Karpas-422 (cell line): Measurements from ENCODE around the gene MTHFD1. TPM values are rescaled to one million over a fixed set of nuclear protein-coding genes. Genes with fewer than 3 reads are reported as not detected.

Experiments used
- DNase-seq: peaks from one replicate; pipeline ENCODE4 v3.0.0-alpha.2; 2015
- H2AFZ ChIP-seq: fragments of 200-600 bp; sonication (generic); 2 replicates; pipeline ENCODE4 v1.6.1; 2014; ENCODE audit warnings: antibody characterized with exemption, low read length, mixed read lengths
- H3K27ac ChIP-seq: fragments of 200-600 bp; sonication (generic); 2 replicates; pipeline ENCODE4 v1.5.1; 2014; ENCODE audit warnings: mild to moderate bottlenecking, low read length, moderate library complexity
- H3K27me3 ChIP-seq: fragments of 200-600 bp; sonication (generic); 2 replicates; pipeline ENCODE4 v1.6.1; 2014; ENCODE audit warnings: low read length, mixed read lengths
- H3K36me3 ChIP-seq: fragments of 200-600 bp; sonication (generic); 2 replicates; pipeline ENCODE4 v1.6.1; 2014; ENCODE audit warnings: low read length, mixed read lengths; ENCODE audit not compliant: insufficient read depth
- H3K4me1 ChIP-seq: fragments of 200-600 bp; sonication (generic); 2 replicates; pipeline ENCODE4 v1.6.1; 2014; ENCODE audit warnings: mild to moderate bottlenecking, low read length, mixed read lengths
- H3K4me2 ChIP-seq: fragments of 200-600 bp; sonication (generic); 2 replicates; pipeline ENCODE4 v1.6.1; 2014; ENCODE audit warnings: low read length, low read depth, mild to moderate bottlenecking; ENCODE audit not compliant: poor library complexity, severe bottlenecking
- H3K4me3 ChIP-seq: fragments of 200-600 bp; sonication (generic); 2 replicates; pipeline ENCODE4 v1.5.1; 2014; ENCODE audit warnings: mild to moderate bottlenecking, antibody characterized with exemption, low read length, mixed read lengths
- H3K79me2 ChIP-seq: fragments of 200-600 bp; sonication (generic); 2 replicates; pipeline ENCODE4 v1.6.1; 2014; ENCODE audit warnings: mild to moderate bottlenecking, low read length, mixed read lengths
- H3K9ac ChIP-seq: fragments of 200-600 bp; sonication (generic); 2 replicates; pipeline ENCODE4 v1.6.0; 2014; ENCODE audit warnings: low read length
- H3K9me2 ChIP-seq: fragments of 200-600 bp; sonication (generic), shearing (Covaris generic); replicated peaks from 2 replicates; pipeline ENCODE4 v1.6.0; 2014; ENCODE audit warnings: mild to moderate bottlenecking, low read length, moderate library complexity; ENCODE audit not compliant: insufficient read depth
- H3K9me3 ChIP-seq: fragments of 300-700, 200-600 bp; sonication (generic); 2 replicates; pipeline ENCODE4 v1.6.1; 2014; ENCODE audit warnings: low read length, mixed read lengths
- H4K20me1 ChIP-seq: fragments of 200-600 bp; sonication (generic); 2 replicates; pipeline ENCODE4 v1.6.1; 2014; ENCODE audit warnings: mild to moderate bottlenecking, antibody characterized with exemption, low read length, low read depth; ENCODE audit not compliant: insufficient read depth
- total RNA-seq: library from RNA; depleted of rRNA; stranded (reverse); fragments of >200 nt; shearing (Covaris generic); gene quantifications from 2 replicates; pipeline ENCODE4 v1.2.3, GENCODE V29; 2014; ENCODE audit warnings: low replicate concordance

The MTHFD1 gene
- total RNA-seq, 1 experiment from 2014 or later = 59.7 TPM

- Histone ChIP-seq H3K79me2 (no peaks in the 10 kb centered on the region), H3K9me3 (no peaks in the 10 kb centered on the region), H3K4me1 (peaks cover 3% of the 10 kb centered on the region; the same call in 1 of the 2 replicates), H3K9ac (no peak overlapping the region), H3K4me3 (no peak overlapping the region), H3K27me3 (no peaks in the 10 kb centered on the region), H2AFZ (no peak overlapping the region), H3K9me2 (no peaks in the 10 kb centered on the region), H3K27ac (no peak overlapping the region), H4K20me1 (no peaks in the 10 kb centered on the region), H3K4me2 (no peak overlapping the region), H3K36me3 (peaks cover 69% of the 10 kb centered on the region)
- no peak for DNase-seq
Measured at GRCh38 chr14:64447876-64448670, 59.9 kb downstream of the MTHFD1 start.

GRCh38 chr14:64450255-64450654 lies 62.1 kb downstream of the MTHFD1 start:
- H3K4me3 ChIP-seq = no peak overlapping the region
- no peak overlapping the region for H3K27ac ChIP-seq
- H2AFZ ChIP-seq = no peak overlapping the region
- peaks cover 71% of the 10 kb centered on the region for H3K36me3 ChIP-seq
- no peaks in the 10 kb centered on the region for H3K27me3 ChIP-seq
- H3K9ac ChIP-seq = no peak overlapping the region
- no peaks in the 10 kb centered on the region for H3K79me2 ChIP-seq
- no peak overlapping the region for H3K4me2 ChIP-seq
- H4K20me1 ChIP-seq = 0 out of 2 replicates have a peak, but pooled peaks cover 4% of the 10 kb centered on the region
- H3K4me1 ChIP-seq = peaks cover 6% of the 10 kb centered on the region
- no peaks in the 10 kb centered on the region for H3K9me3 ChIP-seq
- H3K9me2 ChIP-seq = no peaks in the 10 kb centered on the region
- peak; percentile 57 for DNase-seq

GRCh38 chr14:64454671-64455070 lies 66.5 kb downstream of the MTHFD1 start:
- no peaks in the 10 kb centered on the region for H3K9me3 ChIP-seq
- H3K4me1 ChIP-seq = peaks cover 18% of the 10 kb centered on the region
- no peak overlapping the region for H3K4me3 ChIP-seq
- no peaks in the 10 kb centered on the region for H3K79me2 ChIP-seq
- 0 out of 2 replicates have a peak, but pooled peaks cover 4% of the 10 kb centered on the region for H4K20me1 ChIP-seq
- no peak overlapping the region for H2AFZ ChIP-seq
- H3K9me2 ChIP-seq = no peaks in the 10 kb centered on the region
- H3K9ac ChIP-seq = no peak overlapping the region
- no peak overlapping the region for H3K4me2 ChIP-seq
- peaks cover 80% of the 10 kb centered on the region for H3K36me3 ChIP-seq
- H3K27me3 ChIP-seq = no peaks in the 10 kb centered on the region
- no peak overlapping the region for H3K27ac ChIP-seq
- no peak for DNase-seq

- no peak overlapping the region for H3K27ac ChIP-seq
- H3K4me1 ChIP-seq = peaks cover 40% of the 10 kb centered on the region
- no peak overlapping the region for H3K4me3 ChIP-seq
- no peak overlapping the region for H3K9ac ChIP-seq
- no peak for DNase-seq
- no peak overlapping the region for H3K4me2 ChIP-seq
- no peak overlapping the region for H2AFZ ChIP-seq
- peaks cover 63% of the 10 kb centered on the region for H3K36me3 ChIP-seq
- H3K27me3 ChIP-seq = no peaks in the 10 kb centered on the region
- peaks cover 4% of the 10 kb centered on the region; the same call in 1 of the 2 replicates for H4K20me1 ChIP-seq
- no peaks in the 10 kb centered on the region for H3K9me2 ChIP-seq
- no peaks in the 10 kb centered on the region for H3K79me2 ChIP-seq
- no peaks in the 10 kb centered on the region for H3K9me3 ChIP-seq
Measured at GRCh38 chr14:64459405-64460136, 71.4 kb downstream of the MTHFD1 start.

- H2AFZ ChIP-seq = no peak overlapping the region
- peaks cover 48% of the 10 kb centered on the region for H3K36me3 ChIP-seq
Measured at GRCh38 chr14:64461221-64461620, 73.1 kb downstream of the MTHFD1 start.

GRCh38 chr14:64463195-64463594 lies 75.0 kb downstream of the MTHFD1 start:
- Histone ChIP-seq H3K27me3 (no peaks in the 10 kb centered on the region), H3K36me3 (peaks cover 33% of the 10 kb centered on the region), H3K79me2 (no peaks in the 10 kb centered on the region), H4K20me1 (peaks cover 22% of the 10 kb centered on the region), H3K9ac (no peak overlapping the region), H3K27ac (no peak overlapping the region), H3K9me2 (no peaks in the 10 kb centered on the region), H3K4me3 (no peak overlapping the region), H3K9me3 (no peaks in the 10 kb centered on the region), H3K4me1 (peaks cover 48% of the 10 kb centered on the region), H2AFZ (no peak overlapping the region), H3K4me2 (peak overlapping the region; percentile 4)
- peak; percentile 57 for DNase-seq

More at GRCh38 chr14:64461221-64461620, 73.1 kb downstream of the MTHFD1 start:
- no peak overlapping the region for H3K4me2 ChIP-seq
- H3K9ac ChIP-seq = no peak overlapping the region
- DNase-seq = no peak
- H3K4me3 ChIP-seq = no peak overlapping the region
- H3K27me3 ChIP-seq = no peaks in the 10 kb centered on the region
- no peaks in the 10 kb centered on the region for H3K79me2 ChIP-seq
- H4K20me1 ChIP-seq = peaks cover 13% of the 10 kb centered on the region; the same call in 1 of the 2 replicates
- H3K27ac ChIP-seq = no peak overlapping the region
- no peaks in the 10 kb centered on the region for H3K9me2 ChIP-seq
- H3K4me1 ChIP-seq = peaks cover 42% of the 10 kb centered on the region
- H3K9me3 ChIP-seq = no peaks in the 10 kb centered on the region

GRCh38 chr14:64463873-64464272 lies 75.7 kb downstream of the MTHFD1 start:
- Histone ChIP-seq H3K27ac (no peak overlapping the region), H2AFZ (no peak overlapping the region), H3K9me2 (no peaks in the 10 kb centered on the region), H3K9ac (peak overlapping the region; percentile 70; the same call in 1 of the 2 replicates), H3K9me3 (no peaks in the 10 kb centered on the region), H3K36me3 (peaks cover 26% of the 10 kb centered on the region), H3K4me2 (peak overlapping the region; percentile 99), H3K27me3 (no peaks in the 10 kb centered on the region), H3K4me3 (peak overlapping the region; percentile 72; the same call in 1 of the 2 replicates), H4K20me1 (peaks cover 22% of the 10 kb centered on the region), H3K4me1 (peaks cover 48% of the 10 kb centered on the region), H3K79me2 (no peaks in the 10 kb centered on the region)
- no peak for DNase-seq

- peak overlapping the region; percentile 70 for H3K9ac ChIP-seq
- H2AFZ ChIP-seq = 0 out of 2 replicates have a peak overlapping the region, but pooled peaks have one; percentile 32
- peaks cover 29% of the 10 kb centered on the region for H4K20me1 ChIP-seq
- no peaks in the 10 kb centered on the region for H3K9me2 ChIP-seq
- H3K79me2 ChIP-seq = no peaks in the 10 kb centered on the region
- H3K27ac ChIP-seq = no peak overlapping the region
- H3K4me1 ChIP-seq = peaks cover 48% of the 10 kb centered on the region
- H3K4me3 ChIP-seq = peak overlapping the region; percentile 72
- no peaks in the 10 kb centered on the region for H3K9me3 ChIP-seq
- no peaks in the 10 kb centered on the region for H3K27me3 ChIP-seq
- H3K36me3 ChIP-seq = peaks cover 18% of the 10 kb centered on the region
- peak; percentile 63 for DNase-seq
- peak overlapping the region; percentile 99 for H3K4me2 ChIP-seq
Measured at GRCh38 chr14:64464651-64465050, 76.5 kb downstream of the MTHFD1 start.
